PC-3 (cell line): ENCODE measurements around the gene TEX19. TPM values are rescaled to one million over a fixed set of nuclear protein-coding genes. Genes with fewer than 3 reads are reported as not detected.
"Not testable (repeated sequence)": the region's sequence is repeated elsewhere in the genome, so short reads cannot be mapped to it uniquely, and the experiment has no call there.

Experiments
- ATAC-seq: fragments of 200-7000 bp; cut with Tn5 transposase; 2 replicates; pipeline ENCODE4 v1.9.1; 2020; ENCODE audit warnings: mild to moderate bottlenecking, moderate library complexity
- BruUV-seq: library from RNA; stranded (reverse); fragments of 400-500 nt; replicated peaks from 2 replicates; lab custom pipeline; 2021; lab: Mats Ljungman, UMichigan
- CTCF ChIA-PET: fragments of 300-600 bp; sonication (Branson Sonifier 250); formaldehyde crosslinking; loops from one replicate; lab custom pipeline; 2022; ENCODE audit warnings: antibody characterized with exemption; lab: Charles Lee
- POLR2A ChIA-PET: fragments of 300-600 bp; sonication (Branson Sonifier 250); formaldehyde crosslinking; loops from one replicate; lab custom pipeline; 2022; ENCODE audit warnings: antibody characterized with exemption; ENCODE audit not compliant: unreplicated experiment; lab: Charles Lee
- DNase-seq: peaks from one replicate; pipeline ENCODE4 v3.0.0-alpha.2; 2015
- H2AFZ ChIP-seq: fragments of 300-600 bp; sonication (generic); 2 replicates; pipeline ENCODE4 v1.6.0; 2016; ENCODE audit warnings: antibody characterized with exemption, low read length
- H3F3A ChIP-seq: fragments of 300-600 bp; sonication (generic); one replicate; pipeline ENCODE4 v1.6.0; 2017; ENCODE audit warnings: antibody characterized with exemption, low read length, control low read depth, mild to moderate bottlenecking; ENCODE audit not compliant: unreplicated experiment
- H3K27ac ChIP-seq: fragments of 300-600 bp; sonication (generic); 2 replicates; pipeline ENCODE4 v1.5.1; 2016; ENCODE audit warnings: mild to moderate bottlenecking, low read length
- H3K27me3 ChIP-seq: fragments of 300-600 bp; sonication (generic); 2 replicates; pipeline ENCODE4 v1.6.1; 2016; ENCODE audit warnings: low read length, mixed read lengths
- H3K36me3 ChIP-seq: fragments of 300-600 bp; sonication (generic); 2 replicates; pipeline ENCODE4 v1.6.1; 2016; ENCODE audit warnings: low read depth, mixed run types, low read length, mixed read lengths
- H3K4me1 ChIP-seq: fragments of 300-600 bp; sonication (generic); 2 replicates; pipeline ENCODE4 v1.5.1; 2016; ENCODE audit warnings: low read length; ENCODE audit not compliant: insufficient read depth
- H3K4me2 ChIP-seq: fragments of 300-600 bp; sonication (generic); 2 replicates; pipeline ENCODE4 v1.6.0; 2016; ENCODE audit warnings: low read length
- H3K4me3 ChIP-seq: fragments of 300-600 bp; sonication (generic); 2 replicates; pipeline ENCODE4 v1.5.1; 2016; ENCODE audit warnings: mild to moderate bottlenecking, low read length, mixed read lengths
- H3K79me2 ChIP-seq: fragments of 300-600 bp; sonication (generic); 2 replicates; pipeline ENCODE4 v1.6.1; 2017; ENCODE audit warnings: low read length, mixed read lengths
- H3K9ac ChIP-seq: fragments of 300-600 bp; sonication (generic); 2 replicates; pipeline ENCODE4 v1.6.0; 2016; ENCODE audit warnings: mild to moderate bottlenecking, low read length
- H3K9me2 ChIP-seq: fragments of 300-600 bp; sonication (generic); replicated peaks from 2 replicates; pipeline ENCODE4 v1.6.1; 2016; ENCODE audit warnings: mixed run types, low read length, mixed read lengths
- H3K9me3 ChIP-seq: fragments of 300-600 bp; sonication (generic); 2 replicates; pipeline ENCODE4 v1.6.1; 2016; ENCODE audit warnings: low read length, mixed read lengths
- H4K20me1 ChIP-seq: fragments of 300-600 bp; sonication (generic); 2 replicates; pipeline ENCODE4 v1.6.1; 2016; ENCODE audit warnings: low read length, mixed read lengths
- EZH2 ChIP-seq: fragments of 300-600 bp; sonication (generic); IDR thresholded peaks from one replicate; pipeline ENCODE4 v1.6.1; 2017; ENCODE audit warnings: antibody characterized with exemption, mild to moderate bottlenecking, low read length; ENCODE audit not compliant: unreplicated experiment
- EZH2phosphoT487 ChIP-seq: fragments of 300-600 bp; sonication (generic); IDR thresholded peaks from 2 replicates; pipeline ENCODE4 v1.6.1; 2018; ENCODE audit warnings: mild to moderate bottlenecking, antibody characterized with exemption, low read length, borderline replicate concordance
- intact Hi-C: fragments of 100-400 bp; cut with micrococcal nuclease; formaldehyde crosslinking; loops from 2 replicates; pipeline ENCODE4 v1.9.0; 2023
- total RNA-seq: library from RNA; depleted of rRNA; stranded (reverse); fragments of >200 nt; gene quantifications from 2 replicates; pipeline ENCODE4 v1.2.3, GENCODE V29; 2014
- TF ChIP-seq, protein P1 (sequence below): fragments of 300-600 bp; sonication (generic); conservative IDR thresholded peaks from 2 replicates; pipeline ENCODE4 v1.5.1; 2017; ENCODE audit warnings: antibody characterized with exemption, low read depth, mild to moderate bottlenecking, low read length

The TEX19 gene
- total RNA-seq, 1 experiment from 2014 or later, result 1.2 TPM

DNA sequence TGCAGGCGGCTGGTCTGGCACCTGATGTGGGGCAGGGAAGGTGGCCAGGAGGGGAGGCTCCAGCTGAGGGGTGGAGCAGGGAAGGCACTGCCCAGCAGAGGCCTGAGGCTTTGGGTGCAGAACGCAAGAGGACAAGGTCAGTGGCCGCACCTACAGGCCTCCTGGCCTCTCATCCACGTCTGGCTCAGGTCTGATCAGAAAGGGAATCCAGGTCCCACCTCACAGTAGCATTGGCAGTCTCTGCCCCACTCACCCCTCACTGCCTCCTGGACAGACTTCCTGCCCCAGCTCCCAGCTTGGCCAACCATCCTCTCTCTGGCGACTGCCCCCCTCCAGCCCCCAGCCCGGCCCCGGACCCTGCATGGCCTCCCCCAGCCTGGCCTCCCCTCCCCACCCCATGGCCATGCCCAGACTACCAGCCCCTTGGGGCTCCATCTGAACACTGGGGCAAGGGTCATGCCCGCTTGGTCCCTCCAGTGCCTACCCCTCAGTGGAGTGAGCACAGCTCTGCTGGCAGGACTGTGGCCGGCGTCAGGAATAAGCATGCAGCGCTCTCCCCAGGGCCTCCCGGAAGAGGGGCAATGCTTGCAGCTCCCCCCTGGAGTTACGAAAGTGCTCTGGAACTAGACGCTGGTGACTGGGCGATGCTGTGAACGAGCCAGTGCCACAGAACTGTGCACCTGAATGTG lies 17.1 kb downstream of the TEX19 start:
- no peak for TF ChIP-seq EZH2phosphoT487
- no peak for TF ChIP-seq EZH2
- TF ChIP-seq, protein P1, sequence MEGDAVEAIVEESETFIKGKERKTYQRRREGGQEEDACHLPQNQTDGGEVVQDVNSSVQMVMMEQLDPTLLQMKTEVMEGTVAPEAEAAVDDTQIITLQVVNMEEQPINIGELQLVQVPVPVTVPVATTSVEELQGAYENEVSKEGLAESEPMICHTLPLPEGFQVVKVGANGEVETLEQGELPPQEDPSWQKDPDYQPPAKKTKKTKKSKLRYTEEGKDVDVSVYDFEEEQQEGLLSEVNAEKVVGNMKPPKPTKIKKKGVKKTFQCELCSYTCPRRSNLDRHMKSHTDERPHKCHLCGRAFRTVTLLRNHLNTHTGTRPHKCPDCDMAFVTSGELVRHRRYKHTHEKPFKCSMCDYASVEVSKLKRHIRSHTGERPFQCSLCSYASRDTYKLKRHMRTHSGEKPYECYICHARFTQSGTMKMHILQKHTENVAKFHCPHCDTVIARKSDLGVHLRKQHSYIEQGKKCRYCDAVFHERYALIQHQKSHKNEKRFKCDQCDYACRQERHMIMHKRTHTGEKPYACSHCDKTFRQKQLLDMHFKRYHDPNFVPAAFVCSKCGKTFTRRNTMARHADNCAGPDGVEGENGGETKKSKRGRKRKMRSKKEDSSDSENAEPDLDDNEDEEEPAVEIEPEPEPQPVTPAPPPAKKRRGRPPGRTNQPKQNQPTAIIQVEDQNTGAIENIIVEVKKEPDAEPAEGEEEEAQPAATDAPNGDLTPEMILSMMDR, result no peak
- DNase-seq (no peak), ATAC-seq (no peak; the same call in 1 of the 2 replicates)
- H3K27me3 ChIP-seq, result no peaks in the 10 kb centered on the region
- H4K20me1 ChIP-seq, result no peaks in the 10 kb centered on the region
- BruUV-seq, result no TSS peak
- no peak overlapping the region for H2AFZ ChIP-seq
- H3K79me2 ChIP-seq, result no peaks in the 10 kb centered on the region
- no peaks in the 10 kb centered on the region for H3K9me2 ChIP-seq
- H3K9ac ChIP-seq, result no peak overlapping the region
- H3K9me3 ChIP-seq, result no peaks in the 10 kb centered on the region
- H3F3A ChIP-seq, result no peaks in the 10 kb centered on the region
- ChIA-PET CTCF (no interaction called here), POLR2A (no interaction called here)
- no peaks in the 10 kb centered on the region for H3K4me1 ChIP-seq
- intact Hi-C loops, result no loop called here
- no peaks in the 10 kb centered on the region for H3K36me3 ChIP-seq
- H3K4me2 ChIP-seq, result no peak overlapping the region
- no peak overlapping the region for H3K27ac ChIP-seq
- no peak overlapping the region for H3K4me3 ChIP-seq

DNA sequence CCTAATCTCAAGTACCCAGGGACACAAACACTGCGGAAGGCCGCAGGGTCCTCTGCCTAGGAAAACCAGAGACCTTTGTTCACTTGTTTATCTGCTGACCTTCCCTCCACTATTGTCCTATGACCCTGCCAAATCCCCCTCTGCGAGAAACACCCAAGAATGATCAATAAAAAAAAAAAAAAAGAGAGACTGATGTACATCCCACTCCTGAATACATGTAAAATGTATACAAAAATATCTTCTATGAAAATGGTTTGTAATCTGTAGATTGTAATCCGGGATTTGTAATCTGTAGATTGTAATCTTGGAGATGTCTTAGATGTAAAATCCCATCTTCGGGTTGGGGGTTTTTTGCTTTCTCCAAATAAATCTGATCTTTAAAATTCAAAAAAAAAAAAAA lies 18.2 kb downstream of the TEX19 start:
- H3K4me1 ChIP-seq, H3K4me2 ChIP-seq, H3K9me2 ChIP-seq, POLR2A ChIA-PET, H3K9ac ChIP-seq, H2AFZ ChIP-seq, H4K20me1 ChIP-seq, CTCF ChIA-PET, H3K27ac ChIP-seq, H3K79me2 ChIP-seq, ATAC-seq, H3K9me3 ChIP-seq, BruUV-seq, intact Hi-C loops, DNase-seq, H3F3A ChIP-seq, H3K36me3 ChIP-seq, H3K4me3 ChIP-seq, H3K27me3 ChIP-seq: not testable (repeated sequence)

- no peak overlapping the region for H3K27ac ChIP-seq
- ATAC-seq, result no peak
Observed at GRCh38 chr17:82377924-82378740, 19.1 kb downstream of the TEX19 start.

More at GRCh38 chr17:82377924-82378740, 19.1 kb downstream of the TEX19 start:
- no peaks in the 10 kb centered on the region for H3K9me3 ChIP-seq
- H3K4me2 ChIP-seq, result no peak overlapping the region
- H3K79me2 ChIP-seq, result no peaks in the 10 kb centered on the region
- BruUV-seq, result no TSS peak
- H3F3A ChIP-seq, result no peaks in the 10 kb centered on the region
- no peaks in the 10 kb centered on the region for H3K36me3 ChIP-seq
- POLR2A ChIA-PET, result no interaction called here
- no peaks in the 10 kb centered on the region for H3K9me2 ChIP-seq
- CTCF ChIA-PET, result no interaction called here
- intact Hi-C loops, result no loop called here
- no peak overlapping the region for H3K9ac ChIP-seq
- H2AFZ ChIP-seq, result no peak overlapping the region
- H3K4me3 ChIP-seq, result no peak overlapping the region
- no peaks in the 10 kb centered on the region for H4K20me1 ChIP-seq
- H3K27me3 ChIP-seq, result no peaks in the 10 kb centered on the region
- DNase-seq, result no peak
- TF ChIP-seq EZH2phosphoT487, result no peak
- TF ChIP-seq EZH2, result no peak
- TF ChIP-seq, protein P1, result no peak
- H3K4me1 ChIP-seq, result no peaks in the 10 kb centered on the region
